HG02840 (cell line): ENCODE results near the gene BDNF.
"Not testable (repeated sequence)": the region's sequence is repeated elsewhere in the genome, so short reads cannot be mapped to it uniquely, and the experiment has no call there.

ENCODE experiments used
- ATAC-seq: cut with Tn5 transposase; IDR thresholded peaks from one replicate; pipeline ENCODE4 v1.9.1; 2021; ENCODE audit warnings: mild to moderate bottlenecking, moderate library complexity, moderate number of reproducible peaks; ENCODE audit not compliant: unreplicated experiment, low FRiP score

The BDNF gene

GRCh38 chr11:27700351-27701301, at the start of gene BDNF:
Gene BDNF (minus strand): TSS chr11:27700455. CDS start chr11:27658564, 41,891 bp downstream.
- no peak for ATAC-seq

GRCh38 chr11:27740362-27741013, 40.2 kb upstream of the BDNF start:
- ATAC-seq, result no peak

GRCh38 chr11:27735281-27735680, 35.0 kb upstream of the BDNF start:
- no peak for ATAC-seq

GRCh38 chr11:27731803-27732202, 31.5 kb upstream of the BDNF start:
- ATAC-seq, result not testable (repeated sequence)

- no peak for ATAC-seq
Measured at GRCh38 chr11:27726981-27727380, 26.7 kb upstream of the BDNF start.

GRCh38 chr11:27723687-27724086, 23.4 kb upstream of the BDNF start:
- no peak for ATAC-seq

- ATAC-seq, result no peak
Measured at GRCh38 chr11:27722953-27723344, 22.7 kb upstream of the BDNF start.

GRCh38 chr11:27722117-27722952, 22.1 kb upstream of the BDNF start:
- no peak for ATAC-seq

- ATAC-seq, result no peak
Measured at GRCh38 chr11:27721264-27722116, 21.2 kb upstream of the BDNF start.

- no peak for ATAC-seq
Measured at GRCh38 chr11:27720277-27720830, 20.1 kb upstream of the BDNF start.

GRCh38 chr11:27719546-27719925, 19.3 kb upstream of the BDNF start:
- ATAC-seq, result no peak

GRCh38 chr11:27718863-27719545, 18.7 kb upstream of the BDNF start:
- no peak for ATAC-seq

GRCh38 chr11:27718346-27718862, 18.1 kb upstream of the BDNF start:
- ATAC-seq, result no peak

GRCh38 chr11:27717801-27718229, 17.6 kb upstream of the BDNF start:
- ATAC-seq, result no peak

- no peak for ATAC-seq
Measured at GRCh38 chr11:27717377-27717776, 17.1 kb upstream of the BDNF start.

GRCh38 chr11:27716835-27717234, 16.6 kb upstream of the BDNF start:
- no peak for ATAC-seq

GRCh38 chr11:27716216-27716615, 16.0 kb upstream of the BDNF start:
- ATAC-seq, result no peak

- ATAC-seq, result no peak
Measured at GRCh38 chr11:27711725-27712124, 11.5 kb upstream of the BDNF start.

GRCh38 chr11:27710536-27710935, 10.3 kb upstream of the BDNF start:
- ATAC-seq, result no peak
